ENCODE results near the gene CELSR1. TPM values are rescaled to one million over a fixed set of nuclear protein-coding genes. Genes with fewer than 3 reads are reported as not detected.

CELSR1 gene
- total RNA-seq, 1 donor, result 1.1 TPM

- TF ChIP-seq, protein P1, sequence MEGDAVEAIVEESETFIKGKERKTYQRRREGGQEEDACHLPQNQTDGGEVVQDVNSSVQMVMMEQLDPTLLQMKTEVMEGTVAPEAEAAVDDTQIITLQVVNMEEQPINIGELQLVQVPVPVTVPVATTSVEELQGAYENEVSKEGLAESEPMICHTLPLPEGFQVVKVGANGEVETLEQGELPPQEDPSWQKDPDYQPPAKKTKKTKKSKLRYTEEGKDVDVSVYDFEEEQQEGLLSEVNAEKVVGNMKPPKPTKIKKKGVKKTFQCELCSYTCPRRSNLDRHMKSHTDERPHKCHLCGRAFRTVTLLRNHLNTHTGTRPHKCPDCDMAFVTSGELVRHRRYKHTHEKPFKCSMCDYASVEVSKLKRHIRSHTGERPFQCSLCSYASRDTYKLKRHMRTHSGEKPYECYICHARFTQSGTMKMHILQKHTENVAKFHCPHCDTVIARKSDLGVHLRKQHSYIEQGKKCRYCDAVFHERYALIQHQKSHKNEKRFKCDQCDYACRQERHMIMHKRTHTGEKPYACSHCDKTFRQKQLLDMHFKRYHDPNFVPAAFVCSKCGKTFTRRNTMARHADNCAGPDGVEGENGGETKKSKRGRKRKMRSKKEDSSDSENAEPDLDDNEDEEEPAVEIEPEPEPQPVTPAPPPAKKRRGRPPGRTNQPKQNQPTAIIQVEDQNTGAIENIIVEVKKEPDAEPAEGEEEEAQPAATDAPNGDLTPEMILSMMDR (IDR thresholded peaks at IDR 0.05; ENCODE audit: insufficient read depth, low read length), result no peak
- H3K4me3 ChIP-seq (ENCODE audit: low read depth, low read length), result no peak overlapping the region
- DNase-seq (ENCODE audit: low read depth), result no peak
Measured at GRCh38 chr22:46379066-46379930, 158.1 kb downstream of the CELSR1 start.

DNA sequence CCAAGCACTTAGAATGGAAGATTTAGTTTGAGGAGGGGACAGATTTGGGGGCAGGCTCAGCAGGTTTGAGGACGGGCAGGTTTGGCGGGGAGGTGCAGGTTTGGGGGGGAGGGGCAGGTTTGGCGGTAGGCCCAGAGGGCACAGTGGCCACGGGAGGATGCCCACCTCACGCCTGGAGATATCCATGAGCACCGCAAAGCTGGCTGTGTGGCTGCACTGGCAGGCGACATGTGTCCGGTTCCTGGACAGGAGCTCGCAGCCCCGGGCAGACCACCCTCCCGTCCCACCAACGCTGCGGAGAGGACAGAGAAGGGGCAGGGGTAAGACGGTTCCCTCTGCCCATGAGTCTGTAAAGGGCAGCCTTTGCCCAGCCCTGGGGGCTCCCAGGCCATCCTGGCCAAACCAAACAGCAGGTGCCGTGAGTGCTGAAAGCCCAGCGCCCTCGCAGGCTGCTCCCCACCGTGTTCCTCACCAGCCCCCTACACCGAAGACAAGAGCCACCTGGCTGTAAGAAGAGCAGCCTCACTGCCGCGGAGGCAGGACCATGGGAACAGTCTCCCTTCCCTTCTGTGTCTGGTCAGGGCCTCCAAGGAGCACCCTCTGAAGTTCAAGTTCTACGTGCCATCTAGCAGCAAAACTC is 158.9 kb downstream of the CELSR1 start:
- no peak overlapping the region for H3K4me3 ChIP-seq (ENCODE audit: low read depth, low read length)
- no peak for DNase-seq (ENCODE audit: low read depth)
- TF ChIP-seq, protein P1 (IDR thresholded peaks at IDR 0.05; ENCODE audit: insufficient read depth, low read length), result no peak

DNA sequence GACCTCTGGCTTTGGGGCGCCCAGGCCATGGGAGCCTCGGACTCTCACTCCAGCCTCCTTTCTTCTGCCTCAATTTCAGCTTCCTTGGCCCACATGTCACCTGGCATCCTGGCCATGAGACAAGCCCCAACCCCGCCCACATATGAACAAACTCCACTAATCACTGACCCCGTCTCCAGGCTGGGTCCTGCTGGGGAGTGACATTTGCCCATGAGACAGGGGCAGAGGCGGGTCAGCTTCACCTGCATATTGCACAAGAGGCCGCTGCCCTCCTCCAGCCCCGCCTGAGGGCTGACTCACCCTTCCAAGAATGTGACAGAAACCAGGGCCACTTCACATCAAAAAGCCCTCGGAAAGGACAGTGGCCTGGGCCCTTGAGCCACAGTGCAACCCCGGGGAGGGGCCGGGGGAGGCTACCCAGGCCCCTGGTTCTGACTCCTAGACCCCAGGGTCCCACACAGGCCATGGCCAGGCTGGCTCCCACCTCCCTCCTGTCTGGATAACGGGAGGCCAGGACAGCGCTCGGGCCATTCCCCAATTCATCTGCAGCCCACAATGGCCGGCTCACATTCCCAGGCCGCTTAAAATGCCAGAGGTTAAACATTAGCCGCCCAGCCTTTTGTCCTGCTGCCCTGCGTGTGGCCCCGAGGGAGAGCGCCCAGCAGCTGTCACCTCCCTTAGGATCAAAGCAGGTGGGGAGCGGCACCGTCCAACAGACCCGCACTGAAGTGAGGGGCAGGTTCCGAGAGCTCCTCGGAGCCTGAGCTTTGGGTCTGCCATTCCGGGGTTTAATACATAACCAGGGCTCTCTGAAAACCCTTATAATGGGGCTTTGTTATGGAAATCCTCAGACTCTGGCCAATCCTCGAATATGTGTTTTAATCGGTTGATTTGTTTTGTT is 159.6 kb downstream of the CELSR1 start:
- DNase-seq (ENCODE audit: low read depth), result no peak
- TF ChIP-seq, protein P1 (IDR thresholded peaks at IDR 0.05; ENCODE audit: insufficient read depth, low read length), result no peak
- no peak overlapping the region for H3K4me3 ChIP-seq (ENCODE audit: low read depth, low read length)

- DNase-seq (ENCODE audit: low read depth), result no peak
- TF ChIP-seq, protein P1 (IDR thresholded peaks at IDR 0.05; ENCODE audit: insufficient read depth, low read length), result no peak
- H3K4me3 ChIP-seq (ENCODE audit: low read depth, low read length), result no peak overlapping the region
Measured at GRCh38 chr22:46376908-46377524, 160.4 kb downstream of the CELSR1 start.

GRCh38 chr22:46376111-46376510 is 161.3 kb downstream of the CELSR1 start:
- no peak overlapping the region for H3K4me3 ChIP-seq (ENCODE audit: low read depth, low read length)
- TF ChIP-seq, protein P1 (IDR thresholded peaks at IDR 0.05; ENCODE audit: insufficient read depth, low read length), result no peak
- DNase-seq (ENCODE audit: low read depth), result no peak
